HG03064 (cell line): Measurements from ENCODE around the gene SLC22A1.
"Not testable (repeated sequence)": the region's sequence is repeated elsewhere in the genome, so short reads cannot be mapped to it uniquely, and the experiment has no call there.

ENCODE experiments used
- ATAC-seq: cut with Tn5 transposase; IDR thresholded peaks from one replicate; pipeline ENCODE4 v1.9.1; 2021; ENCODE audit warnings: low read depth; ENCODE audit not compliant: unreplicated experiment

The SLC22A1 gene

GRCh38 chr6:160135907-160136655 is 14.5 kb downstream of the SLC22A1 start:
- no peak for ATAC-seq

- ATAC-seq, result no peak
These were observed 15.7 kb downstream of the SLC22A1 start for GRCh38 chr6:160137130-160137988.

GRCh38 chr6:160137989-160138835 is 16.6 kb downstream of the SLC22A1 start:
- peak; percentile 69 for ATAC-seq

GRCh38 chr6:160138839-160139419 is 17.3 kb downstream of the SLC22A1 start:
- ATAC-seq, result no peak

GRCh38 chr6:160139420-160139851 is 17.8 kb downstream of the SLC22A1 start:
- no peak for ATAC-seq

- ATAC-seq, result not testable (repeated sequence)
These were observed 18.9 kb downstream of the SLC22A1 start for GRCh38 chr6:160140493-160140892.

GRCh38 chr6:160141001-160141726 is 19.5 kb downstream of the SLC22A1 start:
- ATAC-seq, result no peak

GRCh38 chr6:160142115-160142715 is 20.6 kb downstream of the SLC22A1 start:
- ATAC-seq, result no peak

- ATAC-seq, result no peak
These were observed 25.0 kb downstream of the SLC22A1 start for GRCh38 chr6:160146454-160147145.

- no peak for ATAC-seq
These were observed 25.5 kb downstream of the SLC22A1 start for GRCh38 chr6:160147146-160147536.

- no peak for ATAC-seq
These were observed 32.9 kb downstream of the SLC22A1 start for GRCh38 chr6:160154471-160154870.

- no peak for ATAC-seq
These were observed 35.2 kb downstream of the SLC22A1 start for GRCh38 chr6:160156842-160157241.

GRCh38 chr6:160160450-160160849 is 38.8 kb downstream of the SLC22A1 start:
- ATAC-seq, result no peak

- no peak for ATAC-seq
These were observed 39.5 kb downstream of the SLC22A1 start for GRCh38 chr6:160160929-160161646.

GRCh38 chr6:160161647-160161986 is 40.0 kb downstream of the SLC22A1 start:
- ATAC-seq, result no peak

- no peak for ATAC-seq
These were observed 40.5 kb downstream of the SLC22A1 start for GRCh38 chr6:160162030-160162566.

GRCh38 chr6:160163425-160163824 is 41.8 kb downstream of the SLC22A1 start:
- no peak for ATAC-seq

- no peak for ATAC-seq
These were observed 42.3 kb downstream of the SLC22A1 start for GRCh38 chr6:160163912-160164311.
